ENCODE measurements around the gene RGL1. TPM values are rescaled to one million over a fixed set of nuclear protein-coding genes. Genes with fewer than 3 reads are reported as not detected.

Gene RGL1
- total RNA-seq, 1 donor from 2014 or later: 0.26 TPM

GRCh38 chr1:183862967-183863366, 58.0 kb downstream of the RGL1 start:
- DNase-seq (ENCODE audit: low read depth) (no peak), FAIRE-seq (no peak)
- Histone ChIP-seq H3K4me3 (ENCODE audit: low read depth, low read length) (no peak overlapping the region), H3K27me3 (ENCODE audit: control insufficient read depth, insufficient read depth, low read length) (no peaks in the 10 kb centered on the region), H3K36me3 (ENCODE audit: control insufficient read depth, insufficient read depth, low read length) (no peaks in the 10 kb centered on the region)
- no peak for TF ChIP-seq CTCF (IDR thresholded peaks at IDR 0.05; ENCODE audit: insufficient read depth, low read length, severe bottlenecking)

DNA sequence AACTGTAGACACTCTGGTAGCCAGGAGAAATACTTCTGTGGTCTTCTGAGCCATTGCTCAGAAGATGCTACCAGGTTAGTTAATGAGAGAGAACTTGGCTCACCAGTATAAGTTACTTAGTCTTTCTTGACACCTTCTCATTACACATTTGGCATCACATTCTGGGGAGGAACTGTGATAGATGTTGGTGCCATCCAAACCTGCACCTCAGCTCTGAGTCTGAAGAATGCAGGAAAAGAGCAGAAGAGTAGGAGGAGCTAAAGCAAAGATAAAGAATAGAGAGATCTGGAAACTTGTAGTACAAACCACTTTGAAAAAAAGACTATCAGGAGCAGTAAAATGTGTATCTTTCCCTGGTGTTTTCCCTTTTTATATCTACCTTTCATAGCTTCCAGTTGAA, 58.9 kb downstream of the RGL1 start:
- H3K4me3 ChIP-seq (ENCODE audit: low read depth, low read length): no peak overlapping the region
- FAIRE-seq: no peak
- H3K36me3 ChIP-seq (ENCODE audit: control insufficient read depth, insufficient read depth, low read length): no peaks in the 10 kb centered on the region
- DNase-seq (ENCODE audit: low read depth): no peak
- no peak for TF ChIP-seq CTCF (IDR thresholded peaks at IDR 0.05; ENCODE audit: insufficient read depth, low read length, severe bottlenecking)
- H3K27me3 ChIP-seq (ENCODE audit: control insufficient read depth, insufficient read depth, low read length): no peaks in the 10 kb centered on the region

GRCh38 chr1:183864611-183865010, 59.7 kb downstream of the RGL1 start:
- FAIRE-seq: no peak
- Histone ChIP-seq H3K36me3 (ENCODE audit: control insufficient read depth, insufficient read depth, low read length) (no peaks in the 10 kb centered on the region), H3K4me3 (ENCODE audit: low read depth, low read length) (no peak overlapping the region), H3K27me3 (ENCODE audit: control insufficient read depth, insufficient read depth, low read length) (no peaks in the 10 kb centered on the region)
- TF ChIP-seq CTCF (IDR thresholded peaks at IDR 0.05; ENCODE audit: insufficient read depth, low read length, severe bottlenecking): no peak
- no peak for DNase-seq (ENCODE audit: low read depth)

- FAIRE-seq: no peak
- no peak for DNase-seq (ENCODE audit: low read depth)
- H3K36me3 ChIP-seq (ENCODE audit: control insufficient read depth, insufficient read depth, low read length): no peaks in the 10 kb centered on the region
- TF ChIP-seq CTCF (IDR thresholded peaks at IDR 0.05; ENCODE audit: insufficient read depth, low read length, severe bottlenecking): no peak
- no peak overlapping the region for H3K4me3 ChIP-seq (ENCODE audit: low read depth, low read length)
- no peaks in the 10 kb centered on the region for H3K27me3 ChIP-seq (ENCODE audit: control insufficient read depth, insufficient read depth, low read length)
Observed at GRCh38 chr1:183869230-183869629, 64.3 kb downstream of the RGL1 start.

GRCh38 chr1:183869664-183870063, 64.7 kb downstream of the RGL1 start:
- Histone ChIP-seq H3K4me3 (ENCODE audit: low read depth, low read length) (no peak overlapping the region), H3K27me3 (ENCODE audit: control insufficient read depth, insufficient read depth, low read length) (no peaks in the 10 kb centered on the region), H3K36me3 (ENCODE audit: control insufficient read depth, insufficient read depth, low read length) (no peaks in the 10 kb centered on the region)
- FAIRE-seq (no peak), DNase-seq (ENCODE audit: low read depth) (no peak)
- TF ChIP-seq CTCF (IDR thresholded peaks at IDR 0.05; ENCODE audit: insufficient read depth, low read length, severe bottlenecking): no peak

DNA sequence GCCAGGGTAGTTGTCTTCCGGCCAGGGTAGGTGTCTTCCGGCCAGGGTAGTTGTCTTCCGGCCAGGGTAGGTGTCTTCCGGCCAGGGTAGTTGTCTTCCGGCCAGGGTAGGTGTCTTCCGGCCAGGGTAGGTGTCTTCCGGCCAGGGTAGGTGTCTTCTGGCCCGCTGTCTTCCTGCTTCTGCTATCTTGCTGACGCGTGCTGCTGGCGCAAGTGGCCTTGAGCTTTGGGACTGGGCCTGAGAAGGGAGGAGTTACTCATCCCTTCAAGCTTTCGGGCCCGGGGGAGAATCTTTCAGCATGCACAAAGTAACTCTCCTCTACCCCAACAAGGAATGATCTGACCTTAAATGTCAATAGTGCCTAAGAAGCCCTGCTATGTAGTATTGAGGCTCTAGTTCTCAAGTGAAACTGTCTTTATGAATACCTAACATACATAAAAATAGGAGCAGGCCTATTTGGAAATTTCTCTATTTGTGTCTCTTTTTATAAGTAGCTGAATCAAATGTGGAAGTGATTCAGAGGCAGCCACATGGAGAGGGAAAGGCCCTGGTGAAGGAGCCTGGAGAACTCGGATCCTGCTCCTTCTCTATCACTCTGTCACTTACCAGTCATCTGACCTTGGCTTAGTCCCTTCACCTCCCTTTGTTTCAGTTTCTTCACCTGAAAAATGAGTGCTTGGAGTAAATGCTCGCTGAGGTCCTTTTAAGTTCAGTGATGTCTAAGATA, 65.6 kb downstream of the RGL1 start:
- Histone ChIP-seq H3K36me3 (ENCODE audit: control insufficient read depth, insufficient read depth, low read length) (no peaks in the 10 kb centered on the region), H3K4me3 (ENCODE audit: low read depth, low read length) (no peak overlapping the region), H3K27me3 (ENCODE audit: control insufficient read depth, insufficient read depth, low read length) (no peaks in the 10 kb centered on the region)
- TF ChIP-seq CTCF (IDR thresholded peaks at IDR 0.05; ENCODE audit: insufficient read depth, low read length, severe bottlenecking): no peak
- FAIRE-seq (no peak), DNase-seq (ENCODE audit: low read depth) (peak; percentile 22)

Data from bronchial epithelial cell (primary cell).